Right atrium auricular region (tissue), 2 donors: Measurements from ENCODE around the gene USP20. TPM values are rescaled to one million over a fixed set of nuclear protein-coding genes. Genes with fewer than 3 reads are reported as not detected.

ENCODE experiments used
- DNase-seq: peaks from one replicate; pipeline ENCODE4 v3.0.0-alpha.2; 2019; ENCODE audit warnings: low spot score
- H3K27ac ChIP-seq, 2 donors: fragments of 200-600 bp; sonication (generic); 1 replicate in 1 of 2; 2 replicates in 1 of 2; pipeline ENCODE4 v1.5.1; 2016 to 2019
- H3K27me3 ChIP-seq, 2 donors: fragments of 200-600 bp; sonication (generic); one replicate each; pipeline versions ENCODE4 v1.5.1 to v1.6.0; 2017 to 2019
- H3K36me3 ChIP-seq: fragments of 200-600 bp; sonication (generic); one replicate; pipeline ENCODE4 v1.5.1; 2016
- H3K4me1 ChIP-seq, 2 donors: fragments of 200-600 bp; sonication (generic); one replicate each; pipeline versions ENCODE4 v1.5.1 to v1.6.0; 2017 to 2019
- H3K4me3 ChIP-seq, 2 donors: fragments of 200-600 bp; sonication (generic); 1 replicate in 1 of 2; 2 replicates in 1 of 2; pipeline ENCODE4 v1.5.1; 2017 to 2019; ENCODE audit warnings: mild to moderate bottlenecking in 1 of 2, moderate library complexity in 1 of 2
- H3K9me3 ChIP-seq, 2 donors: fragments of 200-600 bp; sonication (generic); one replicate each; pipeline ENCODE4 v1.5.1; 2019
- CTCF ChIP-seq, 2 donors: fragments of 200-600 bp; sonication (generic); IDR thresholded peaks; one replicate each; pipeline ENCODE4 v1.5.1; 2019; ENCODE audit warnings: antibody characterized with exemption in 2 of 2
- total RNA-seq, 2 donors: library from RNA; depleted of rRNA; stranded (reverse); fragments of >200 nt; gene quantifications; one replicate each; pipeline ENCODE4 v1.1.0, GENCODE V29; 2016

The USP20 gene
- total RNA-seq, 2 donors from 2014 or later, result 12.9 to 14.5 TPM

GRCh38 chr9:129886226-129887174, 51.2 kb downstream of the USP20 start:
- no peak for TF ChIP-seq CTCF (IDR thresholded peaks at IDR 0.05)
- H3K36me3 ChIP-seq, result peaks cover 15% of the 10 kb centered on the region
- H3K4me1 ChIP-seq, result peaks cover 0 to 42% of the 10 kb centered on the region in 2 donors
- no peaks in the 10 kb centered on the region for H3K9me3 ChIP-seq
- no peaks in the 10 kb centered on the region for H3K27me3 ChIP-seq
- H3K4me3 ChIP-seq, result peak overlapping the region; percentile 9 to 43
- peak overlapping the region; percentile 68 for H3K27ac ChIP-seq
- DNase-seq, result no peak

GRCh38 chr9:129887334-129888292, 52.4 kb downstream of the USP20 start:
- H3K4me3 ChIP-seq, result peak overlapping the region; percentile 17 to 41
- no peak for DNase-seq
- H3K27me3 ChIP-seq, result no peaks in the 10 kb centered on the region
- H3K9me3 ChIP-seq, result no peaks in the 10 kb centered on the region
- H3K36me3 ChIP-seq, result peaks cover 15% of the 10 kb centered on the region
- TF ChIP-seq CTCF (IDR thresholded peaks at IDR 0.05), result no peak
- H3K4me1 ChIP-seq, result peaks cover 0 to 42% of the 10 kb centered on the region in 2 donors
- peak overlapping the region; percentile 52 to 55 for H3K27ac ChIP-seq

GRCh38 chr9:129888293-129889121, 53.2 kb downstream of the USP20 start:
- H3K36me3 ChIP-seq, result peaks cover 15% of the 10 kb centered on the region
- no peaks in the 10 kb centered on the region for H3K27me3 ChIP-seq
- TF ChIP-seq CTCF (IDR thresholded peaks at IDR 0.05), result no peak
- peak overlapping the region; percentile 52 to 55 for H3K27ac ChIP-seq
- no peaks in the 10 kb centered on the region for H3K9me3 ChIP-seq
- H3K4me3 ChIP-seq, result peak overlapping the region; percentile 17 to 41
- no peak for DNase-seq
- peaks cover 0 to 42% of the 10 kb centered on the region in 2 donors for H3K4me1 ChIP-seq

- no peak overlapping the region for H3K4me3 ChIP-seq
- H3K4me1 ChIP-seq, result peaks cover 0 to 34% of the 10 kb centered on the region in 2 donors
- H3K27ac ChIP-seq, result peak overlapping the region; percentile 52 to 55
- no peaks in the 10 kb centered on the region for H3K27me3 ChIP-seq
- no peaks in the 10 kb centered on the region for H3K9me3 ChIP-seq
- no peak for TF ChIP-seq CTCF (IDR thresholded peaks at IDR 0.05)
- DNase-seq, result no peak
- H3K36me3 ChIP-seq, result peaks cover 15% of the 10 kb centered on the region
Observed at GRCh38 chr9:129889122-129889940, 54.1 kb downstream of the USP20 start.
